ENCODE measurements around the gene SUCLG2. TPM values are rescaled to one million over a fixed set of nuclear protein-coding genes. Genes with fewer than 3 reads are reported as not detected.

The SUCLG2 gene
- 10 to 100 TPM; 35.8 to 39.5 TPM for total RNA-seq

GRCh38 chr3:67654099-67654843 is at the start of gene SUCLG2:
Gene SUCLG2, minus strand, starts transcription at chr3:67654612. Its CDS starts 26 bp downstream, at chr3:67654586.
- DNase-seq (peak; percentile 88 to 89), ATAC-seq (replicated peaks in 1 of 2) (peak; percentile 63 to 79)
- Mint-ChIP-seq H3K27ac (peak within 1 kb of the TSS; percentile 80), H3K4me1 (ENCODE audit: low read depth) (peaks cover 49% of the 10 kb centered on the region), H3K36me3 (ENCODE audit: insufficient read depth in 2 of 2) (peaks cover 2 to 14% of the 10 kb centered on the region in 2 donors), H3K27me3 (ENCODE audit: low read depth) (no peaks in the 10 kb centered on the region), H3K4me3 (peak within 1 kb of the TSS; percentile 77 to 83), H3K9me3 (peaks cover 0 to 6% of the 10 kb centered on the region in 2 donors)

GRCh38 chr3:67700596-67700995 is 46.2 kb upstream of the SUCLG2 start:
- H3K27ac Mint-ChIP-seq, result no peak overlapping the region
- H3K4me1 Mint-ChIP-seq (ENCODE audit: low read depth), result no peaks in the 10 kb centered on the region
- ATAC-seq (replicated peaks in 1 of 2), result no peak
- H3K27me3 Mint-ChIP-seq (ENCODE audit: low read depth), result no peaks in the 10 kb centered on the region
- peaks cover 0 to 2% of the 10 kb centered on the region in 2 donors for H3K36me3 Mint-ChIP-seq (ENCODE audit: insufficient read depth in 2 of 2)
- DNase-seq, result no peak
- H3K4me3 Mint-ChIP-seq, result no peak overlapping the region
- H3K9me3 Mint-ChIP-seq, result no peaks in the 10 kb centered on the region

DNA sequence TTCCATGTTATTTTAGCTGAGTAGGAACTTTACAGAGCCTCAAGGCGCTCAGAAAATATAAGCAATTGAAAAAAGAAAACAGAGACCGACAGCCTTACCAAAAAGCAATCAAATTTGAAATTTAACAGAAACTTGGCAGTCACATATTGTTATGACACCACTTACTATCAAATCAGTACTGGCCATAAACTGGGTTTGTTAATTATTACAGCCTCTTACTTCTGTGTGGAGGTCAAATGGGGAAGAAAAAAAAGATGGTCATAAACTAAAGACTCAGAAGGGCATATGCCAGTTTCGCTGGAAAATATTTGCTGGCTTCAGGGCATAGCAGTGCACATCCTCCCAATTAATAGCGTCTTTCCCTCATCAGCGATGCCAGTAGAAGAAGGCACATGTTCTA is 45.5 kb upstream of the SUCLG2 start:
- ATAC-seq (replicated peaks in 1 of 2) (no peak), DNase-seq (no peak)
- H3K27me3 Mint-ChIP-seq (ENCODE audit: low read depth), result no peaks in the 10 kb centered on the region
- no peaks in the 10 kb centered on the region for H3K9me3 Mint-ChIP-seq
- H3K4me3 Mint-ChIP-seq, result no peak overlapping the region
- no peaks in the 10 kb centered on the region for H3K4me1 Mint-ChIP-seq (ENCODE audit: low read depth)
- H3K36me3 Mint-ChIP-seq (ENCODE audit: insufficient read depth in 2 of 2), result peaks cover 0 to 2% of the 10 kb centered on the region in 2 donors
- no peak overlapping the region for H3K27ac Mint-ChIP-seq

GRCh38 chr3:67692621-67693020 is 38.2 kb upstream of the SUCLG2 start:
- Mint-ChIP-seq H3K9me3 (no peaks in the 10 kb centered on the region), H3K36me3 (ENCODE audit: insufficient read depth in 2 of 2) (peaks cover 2 to 3% of the 10 kb centered on the region in 2 donors), H3K27ac (no peak overlapping the region), H3K4me1 (ENCODE audit: low read depth) (no peaks in the 10 kb centered on the region), H3K4me3 (no peak overlapping the region), H3K27me3 (ENCODE audit: low read depth) (no peaks in the 10 kb centered on the region)
- ATAC-seq (replicated peaks in 1 of 2) (no peak), DNase-seq (no peak)

- DNase-seq (no peak), ATAC-seq (replicated peaks in 1 of 2) (no peak)
- Mint-ChIP-seq H3K27ac (no peak overlapping the region), H3K36me3 (ENCODE audit: insufficient read depth in 2 of 2) (peaks cover 2 to 3% of the 10 kb centered on the region in 2 donors), H3K27me3 (ENCODE audit: low read depth) (no peaks in the 10 kb centered on the region), H3K4me1 (ENCODE audit: low read depth) (no peaks in the 10 kb centered on the region), H3K9me3 (no peaks in the 10 kb centered on the region), H3K4me3 (no peak overlapping the region)
Observed at GRCh38 chr3:67691926-67692325, 37.5 kb upstream of the SUCLG2 start.

GRCh38 chr3:67691207-67691606 is 36.8 kb upstream of the SUCLG2 start:
- H3K36me3 Mint-ChIP-seq (ENCODE audit: insufficient read depth in 2 of 2), result peaks cover 2 to 3% of the 10 kb centered on the region in 2 donors
- H3K4me3 Mint-ChIP-seq, result no peak overlapping the region
- no peaks in the 10 kb centered on the region for H3K27me3 Mint-ChIP-seq (ENCODE audit: low read depth)
- H3K4me1 Mint-ChIP-seq (ENCODE audit: low read depth), result peaks cover 3% of the 10 kb centered on the region
- peaks cover 0 to 1% of the 10 kb centered on the region in 2 donors for H3K9me3 Mint-ChIP-seq
- no peak overlapping the region for H3K27ac Mint-ChIP-seq
- no peak for DNase-seq
- no peak for ATAC-seq (replicated peaks in 1 of 2)

DNA sequence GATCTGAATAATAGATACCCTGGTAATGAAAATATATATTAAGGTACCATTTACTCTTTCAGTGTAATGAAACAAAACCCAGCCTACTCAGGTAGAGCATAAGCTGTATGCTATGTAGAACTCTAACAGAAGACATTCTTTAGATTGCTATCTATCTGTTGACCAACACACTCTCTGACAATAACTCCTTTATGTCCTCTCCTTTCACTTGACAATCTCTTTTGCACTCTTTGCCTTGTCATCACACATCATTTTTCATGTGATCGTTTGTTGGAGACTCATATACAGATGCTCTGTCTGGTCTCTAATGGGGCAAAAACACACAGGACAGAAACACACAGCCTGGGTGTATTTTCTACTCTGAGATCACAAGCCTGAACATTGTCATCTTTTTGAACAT is 35.4 kb upstream of the SUCLG2 start:
- peaks cover 14% of the 10 kb centered on the region for H3K4me1 Mint-ChIP-seq (ENCODE audit: low read depth)
- H3K36me3 Mint-ChIP-seq (ENCODE audit: insufficient read depth in 2 of 2), result peaks cover 2 to 8% of the 10 kb centered on the region in 2 donors
- no peak overlapping the region for H3K27ac Mint-ChIP-seq
- no peaks in the 10 kb centered on the region for H3K27me3 Mint-ChIP-seq (ENCODE audit: low read depth)
- ATAC-seq (replicated peaks in 1 of 2) (no peak), DNase-seq (no peak)
- H3K4me3 Mint-ChIP-seq, result no peak overlapping the region
- peaks cover 0 to 1% of the 10 kb centered on the region in 2 donors for H3K9me3 Mint-ChIP-seq

DNA sequence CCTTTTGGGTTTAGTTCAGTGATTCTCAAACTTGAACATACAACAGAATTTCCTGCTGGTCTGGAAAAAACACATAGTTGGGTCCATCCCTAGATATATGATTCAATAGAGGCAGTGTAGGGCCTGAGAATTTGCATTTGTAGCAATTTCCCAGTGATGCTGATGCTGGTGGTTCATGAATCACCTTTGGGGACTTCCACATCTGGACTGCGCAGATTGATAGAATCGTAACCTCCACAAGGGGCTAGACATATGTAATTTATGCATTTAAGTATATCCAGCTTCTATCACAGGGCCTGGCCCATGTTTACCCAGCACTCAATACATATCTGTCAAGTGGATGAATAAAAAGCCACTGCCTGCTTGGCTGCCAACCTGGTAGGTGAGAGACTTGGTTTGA is 33.8 kb upstream of the SUCLG2 start:
- ATAC-seq (replicated peaks in 1 of 2) (peak; percentile 55 to 65), DNase-seq (peak in 1 of 2 donors; percentile 1)
- Mint-ChIP-seq H3K4me1 (ENCODE audit: low read depth) (peaks cover 28% of the 10 kb centered on the region), H3K9me3 (peaks cover 0 to 1% of the 10 kb centered on the region in 2 donors), H3K27me3 (ENCODE audit: low read depth) (no peaks in the 10 kb centered on the region), H3K27ac (no peak overlapping the region), H3K4me3 (no peak overlapping the region), H3K36me3 (ENCODE audit: insufficient read depth in 2 of 2) (peaks cover 2 to 7% of the 10 kb centered on the region in 2 donors)

- Mint-ChIP-seq H3K27ac (peak overlapping the region; percentile 52), H3K4me3 (peak overlapping the region; percentile 63 to 69), H3K36me3 (ENCODE audit: insufficient read depth in 2 of 2) (peaks cover 2 to 7% of the 10 kb centered on the region in 2 donors), H3K4me1 (ENCODE audit: low read depth) (peaks cover 31% of the 10 kb centered on the region), H3K27me3 (ENCODE audit: low read depth) (no peaks in the 10 kb centered on the region), H3K9me3 (peaks cover 0 to 1% of the 10 kb centered on the region in 2 donors)
- DNase-seq (no peak), ATAC-seq (replicated peaks in 1 of 2) (no peak)
Observed at GRCh38 chr3:67686069-67686468, 31.7 kb upstream of the SUCLG2 start.

GRCh38 chr3:67685499-67685898 is 31.1 kb upstream of the SUCLG2 start:
- peaks cover 0 to 6% of the 10 kb centered on the region in 2 donors for H3K36me3 Mint-ChIP-seq (ENCODE audit: insufficient read depth in 2 of 2)
- H3K27ac Mint-ChIP-seq, result peak overlapping the region; percentile 52
- peaks cover 31% of the 10 kb centered on the region for H3K4me1 Mint-ChIP-seq (ENCODE audit: low read depth)
- H3K4me3 Mint-ChIP-seq, result peak overlapping the region; percentile 63 to 69
- H3K27me3 Mint-ChIP-seq (ENCODE audit: low read depth), result no peaks in the 10 kb centered on the region
- no peak for DNase-seq
- peak; percentile 79 to 81 for ATAC-seq (replicated peaks in 1 of 2)
- H3K9me3 Mint-ChIP-seq, result peaks cover 0 to 1% of the 10 kb centered on the region in 2 donors

DNA sequence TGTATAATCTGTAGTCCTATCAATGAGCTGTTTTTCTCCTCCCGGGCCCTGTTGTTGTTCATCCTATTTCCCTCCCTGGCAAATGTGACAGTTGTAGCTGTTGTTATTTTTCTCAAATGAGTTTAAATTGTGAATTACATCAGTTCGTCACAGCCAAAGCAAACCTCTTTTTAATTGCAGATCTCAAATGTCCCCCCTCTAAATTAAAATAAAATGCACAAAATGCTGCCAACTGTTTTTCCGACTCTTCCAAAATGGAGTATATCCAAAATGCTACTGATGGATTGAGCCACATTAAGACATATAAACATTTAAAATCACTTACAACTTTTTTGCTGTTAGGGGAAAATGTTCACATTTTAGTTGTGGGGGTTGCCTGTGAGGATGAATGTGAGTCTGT is 29.8 kb upstream of the SUCLG2 start:
- no peak for DNase-seq
- Mint-ChIP-seq H3K27me3 (ENCODE audit: low read depth) (no peaks in the 10 kb centered on the region), H3K27ac (peak overlapping the region; percentile 79), H3K9me3 (peaks cover 0 to 1% of the 10 kb centered on the region in 2 donors), H3K4me1 (ENCODE audit: low read depth) (peaks cover 33% of the 10 kb centered on the region), H3K36me3 (ENCODE audit: insufficient read depth in 2 of 2) (peaks cover 0 to 6% of the 10 kb centered on the region in 2 donors), H3K4me3 (no peak overlapping the region)
- no peak for ATAC-seq (replicated peaks in 1 of 2)

DNA sequence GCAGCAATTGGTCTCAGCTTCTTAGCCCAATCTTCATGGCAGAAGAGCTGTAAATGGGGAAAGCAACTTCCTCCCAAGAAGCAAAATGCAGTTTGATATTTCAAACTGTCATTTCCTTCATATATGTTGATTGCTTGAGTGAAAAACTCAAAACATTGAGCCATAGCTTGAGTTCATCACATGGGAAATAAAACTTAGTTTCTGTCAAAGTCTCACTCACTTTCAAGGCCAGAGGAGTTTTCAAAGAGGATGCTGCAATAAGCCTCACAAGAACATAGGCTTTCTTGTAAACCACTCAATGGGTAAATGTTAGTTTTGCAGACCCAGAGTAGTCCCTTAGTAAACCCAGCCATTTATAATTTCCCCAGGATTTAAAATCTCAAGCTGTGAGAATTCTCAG is 29.1 kb upstream of the SUCLG2 start:
- H3K4me3 Mint-ChIP-seq, result no peak overlapping the region
- H3K4me1 Mint-ChIP-seq (ENCODE audit: low read depth), result peaks cover 40% of the 10 kb centered on the region
- ATAC-seq (replicated peaks in 1 of 2) (peak; percentile 43 to 44), DNase-seq (no peak)
- H3K9me3 Mint-ChIP-seq, result peaks cover 0 to 1% of the 10 kb centered on the region in 2 donors
- no peaks in the 10 kb centered on the region for H3K27me3 Mint-ChIP-seq (ENCODE audit: low read depth)
- peak overlapping the region; percentile 13 for H3K27ac Mint-ChIP-seq
- H3K36me3 Mint-ChIP-seq (ENCODE audit: insufficient read depth in 2 of 2), result peaks cover 0 to 6% of the 10 kb centered on the region in 2 donors

- H3K4me3 Mint-ChIP-seq, result peak overlapping the region in 1 of 2 donors; percentile 0
- H3K27ac Mint-ChIP-seq, result peak overlapping the region; percentile 11
- peak in 1 of 2 donors; percentile 10 for DNase-seq
Observed at GRCh38 chr3:67678665-67679064, 24.3 kb upstream of the SUCLG2 start.

More at GRCh38 chr3:67678665-67679064, 24.3 kb upstream of the SUCLG2 start:
- H3K36me3 Mint-ChIP-seq (ENCODE audit: insufficient read depth in 2 of 2), result peaks cover 4 to 5% of the 10 kb centered on the region in 2 donors
- peak; percentile 58 to 72 for ATAC-seq (replicated peaks in 1 of 2)
- peaks cover 25% of the 10 kb centered on the region for H3K4me1 Mint-ChIP-seq (ENCODE audit: low read depth)
- H3K9me3 Mint-ChIP-seq, result peaks cover 0 to 3% of the 10 kb centered on the region in 2 donors
- no peaks in the 10 kb centered on the region for H3K27me3 Mint-ChIP-seq (ENCODE audit: low read depth)
